Measurements from ENCODE around the gene RAB1B. TPM values are rescaled to one million over a fixed set of nuclear protein-coding genes. Genes with fewer than 3 reads are reported as not detected.

The RAB1B gene
- total and polyA plus RNA-seq, 12 donors: 117 to 153 (median 132) TPM

DNA sequence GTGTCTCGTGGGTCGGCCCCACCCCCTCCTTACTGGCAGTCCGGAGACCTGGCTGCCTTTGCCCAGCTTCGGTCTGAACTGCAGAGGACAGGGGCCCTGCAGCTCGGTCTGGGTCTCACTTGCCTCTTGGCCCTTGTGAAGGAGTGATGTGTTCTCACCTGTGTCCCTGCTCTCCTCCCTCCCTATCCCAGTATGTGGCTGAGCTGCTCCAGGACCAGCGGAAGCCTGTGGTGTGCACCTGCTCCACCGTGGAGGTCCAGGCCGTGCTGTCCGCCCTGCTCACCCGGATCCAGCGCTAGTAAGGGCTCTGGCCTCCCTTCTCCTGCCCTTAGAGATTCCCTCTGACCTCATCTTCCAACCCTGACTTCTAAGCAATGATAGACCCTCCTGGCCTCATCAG is 35.7 kb upstream of the RAB1B start:
- Histone ChIP-seq H3K4me1 (no peaks in the 10 kb centered on the region), H3K9me3 (no peaks in the 10 kb centered on the region), H3K4me3 (no peak overlapping the region), H3K36me3 (peaks cover 0 to 97% (median 68%) of the 10 kb centered on the region in 9 donors), H3K27me3 (no peaks in the 10 kb centered on the region), H3K27ac (no peak overlapping the region)
- WGBS, 2 donors: 91 to 92% methylated on average over 11 of the region's 11 CpGs
- intact Hi-C loops (cut with DNase I): no loop called here
- DNase-seq (no peak), ATAC-seq (no peak)
- TF ChIP-seq, protein P1, sequence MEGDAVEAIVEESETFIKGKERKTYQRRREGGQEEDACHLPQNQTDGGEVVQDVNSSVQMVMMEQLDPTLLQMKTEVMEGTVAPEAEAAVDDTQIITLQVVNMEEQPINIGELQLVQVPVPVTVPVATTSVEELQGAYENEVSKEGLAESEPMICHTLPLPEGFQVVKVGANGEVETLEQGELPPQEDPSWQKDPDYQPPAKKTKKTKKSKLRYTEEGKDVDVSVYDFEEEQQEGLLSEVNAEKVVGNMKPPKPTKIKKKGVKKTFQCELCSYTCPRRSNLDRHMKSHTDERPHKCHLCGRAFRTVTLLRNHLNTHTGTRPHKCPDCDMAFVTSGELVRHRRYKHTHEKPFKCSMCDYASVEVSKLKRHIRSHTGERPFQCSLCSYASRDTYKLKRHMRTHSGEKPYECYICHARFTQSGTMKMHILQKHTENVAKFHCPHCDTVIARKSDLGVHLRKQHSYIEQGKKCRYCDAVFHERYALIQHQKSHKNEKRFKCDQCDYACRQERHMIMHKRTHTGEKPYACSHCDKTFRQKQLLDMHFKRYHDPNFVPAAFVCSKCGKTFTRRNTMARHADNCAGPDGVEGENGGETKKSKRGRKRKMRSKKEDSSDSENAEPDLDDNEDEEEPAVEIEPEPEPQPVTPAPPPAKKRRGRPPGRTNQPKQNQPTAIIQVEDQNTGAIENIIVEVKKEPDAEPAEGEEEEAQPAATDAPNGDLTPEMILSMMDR (IDR thresholded peaks at IDR 0.05): no peak

DNA sequence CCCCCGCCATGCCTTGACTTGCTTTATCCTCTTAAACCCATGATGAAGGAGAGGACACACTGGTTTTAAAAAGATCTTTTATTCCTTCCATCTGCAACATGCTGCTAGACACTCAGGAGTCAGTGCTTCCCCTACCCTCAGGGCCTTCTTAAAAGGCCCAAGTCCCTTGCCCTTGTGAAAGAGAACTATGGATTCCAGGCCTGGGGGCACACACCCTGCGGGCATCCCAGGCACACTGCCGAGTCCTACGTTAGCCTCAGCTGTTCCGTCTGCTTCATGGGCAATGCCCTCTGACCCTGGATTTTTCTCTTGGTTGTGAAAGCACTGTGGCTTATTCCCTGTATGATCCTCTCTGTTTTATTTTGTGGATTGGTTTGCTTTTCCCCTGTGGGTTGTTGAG is 35.1 kb upstream of the RAB1B start:
- intact Hi-C loops (cut with DNase I): no loop called here
- no peaks in the 10 kb centered on the region for H3K27me3 ChIP-seq
- peaks cover 0 to 97% (median 63%) of the 10 kb centered on the region in 9 donors for H3K36me3 ChIP-seq
- DNase-seq: no peak
- WGBS, 2 donors: 90 to 95% methylated on average over 5 of the region's 5 CpGs
- H3K4me3 ChIP-seq: no peak overlapping the region
- TF ChIP-seq, protein P1 (IDR thresholded peaks at IDR 0.05): no peak
- ATAC-seq: no peak
- H3K27ac ChIP-seq: no peak overlapping the region
- no peaks in the 10 kb centered on the region for H3K4me1 ChIP-seq
- no peaks in the 10 kb centered on the region for H3K9me3 ChIP-seq

DNA sequence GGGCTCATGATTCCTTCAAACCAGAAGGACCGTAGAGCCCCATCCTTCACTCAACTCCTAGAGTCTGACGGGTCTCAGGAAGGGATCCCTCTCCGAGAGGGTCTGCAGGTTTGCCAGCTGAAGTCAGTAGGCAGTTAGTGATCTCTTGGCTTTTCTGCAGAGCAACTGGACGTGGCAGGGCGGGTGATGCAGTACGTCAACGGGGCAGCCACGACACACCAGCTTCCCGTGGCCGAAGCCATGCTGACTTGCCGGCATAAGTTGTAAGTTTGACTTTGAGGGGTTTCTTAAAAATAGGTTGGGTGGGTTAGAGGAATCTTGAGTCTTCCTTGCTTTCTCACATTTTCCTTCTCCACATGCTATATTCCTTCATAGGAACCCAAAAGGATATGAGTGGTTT is 33.3 kb upstream of the RAB1B start:
- H3K4me3 ChIP-seq: no peak overlapping the region
- TF ChIP-seq, protein P1 (IDR thresholded peaks at IDR 0.05): no peak
- 93 to 94% methylated on average over 11 of the region's 11 CpGs for WGBS, 2 donors
- no peak for ATAC-seq
- intact Hi-C loops (cut with DNase I): no loop called here
- no peaks in the 10 kb centered on the region for H3K4me1 ChIP-seq
- H3K36me3 ChIP-seq: peaks cover 0 to 100% (median 74%) of the 10 kb centered on the region in 9 donors
- no peak for DNase-seq
- no peaks in the 10 kb centered on the region for H3K9me3 ChIP-seq
- H3K27me3 ChIP-seq: no peaks in the 10 kb centered on the region
- no peak overlapping the region for H3K27ac ChIP-seq

- 96 to 98% methylated on average over 6 of the region's 6 CpGs for WGBS, 2 donors
- Histone ChIP-seq H3K4me1 (peaks cover 0 to 11% (median 3%) of the 10 kb centered on the region in 9 donors), H3K36me3 (peaks cover 0 to 100% (median 66%) of the 10 kb centered on the region in 9 donors), H3K4me3 (no peak overlapping the region), H3K9me3 (no peaks in the 10 kb centered on the region), H3K27ac (no peak overlapping the region), H3K27me3 (no peaks in the 10 kb centered on the region)
- DNase-seq (no peak), ATAC-seq (no peak)
- TF ChIP-seq, protein P1 (IDR thresholded peaks at IDR 0.05): no peak
- intact Hi-C loops (cut with DNase I): no loop called here
These were observed 30.6 kb upstream of the RAB1B start for GRCh38 chr11:66237867-66238266.

Measured in heart right ventricle (tissue), 16 donors.